H9 (cell line): ENCODE data around the gene FEM1B. TPM values are rescaled to one million over a fixed set of nuclear protein-coding genes. Genes with fewer than 3 reads are reported as not detected.
A peak's percentile ranks its signal among the peaks of the same experiment; 100 is the strongest.

Experiments
- DNase-seq: peaks from one replicate; pipeline ENCODE4 v3.0.0-alpha.2; 2017
- H2AFZ ChIP-seq: one replicate; pipeline ENCODE4 v1.6.1; 2013; ENCODE audit warnings: mild to moderate bottlenecking, low read length, control low read depth, moderate library complexity
- H2AK5ac ChIP-seq: 2 replicates; pipeline ENCODE4 v1.6.1; 2013; ENCODE audit warnings: low read length, control low read depth, mixed read lengths; ENCODE audit not compliant: insufficient read length
- H2BK120ac ChIP-seq: one replicate; pipeline ENCODE4 v1.6.1; 2013; ENCODE audit warnings: low read depth, mild to moderate bottlenecking, low read length, control low read depth, inconsistent platforms; ENCODE audit not compliant: poor library complexity, severe bottlenecking
- H2BK12ac ChIP-seq: 2 replicates; pipeline ENCODE4 v1.6.1; 2013; ENCODE audit warnings: low read length, control low read depth, mixed read lengths, low read depth; ENCODE audit not compliant: insufficient read length
- H2BK15ac ChIP-seq: 2 replicates; pipeline ENCODE4 v1.6.1; 2013; ENCODE audit warnings: low read depth, low read length, control low read depth
- H2BK20ac ChIP-seq: one replicate; pipeline ENCODE4 v1.6.1; 2013; ENCODE audit warnings: low read depth, mild to moderate bottlenecking, low read length, control low read depth, inconsistent platforms; ENCODE audit not compliant: poor library complexity, severe bottlenecking
- H2BK5ac ChIP-seq: 2 replicates; pipeline ENCODE4 v1.6.1; 2013; ENCODE audit warnings: low read length, control low read depth, mixed read lengths; ENCODE audit not compliant: insufficient read length
- H3K14ac ChIP-seq: 2 replicates; pipeline ENCODE4 v1.6.1; 2013; ENCODE audit warnings: low read length, control low read depth; ENCODE audit not compliant: insufficient read depth
- H3K18ac ChIP-seq: 2 replicates; pipeline ENCODE4 v1.6.1; 2013; ENCODE audit warnings: low read depth, mild to moderate bottlenecking, mixed read lengths, low read length, control low read depth; ENCODE audit not compliant: insufficient read length
- H3K23ac ChIP-seq: 2 replicates; pipeline ENCODE4 v1.6.1; 2013; ENCODE audit warnings: low read length, control low read depth, mixed read lengths, low read depth; ENCODE audit not compliant: insufficient read length
- H3K23me2 ChIP-seq: 2 replicates; pipeline ENCODE4 v1.6.1; 2013; ENCODE audit warnings: low read depth, mild to moderate bottlenecking, mixed read lengths, low read length, control low read depth; ENCODE audit not compliant: insufficient read length, poor library complexity, severe bottlenecking
- H3K27ac ChIP-seq: 2 replicates; pipeline ENCODE4 v1.5.1; 2013; ENCODE audit warnings: low read length, control low read depth, mixed read lengths, low read depth; ENCODE audit not compliant: insufficient read length
- H3K27me3 ChIP-seq: 2 replicates; pipeline ENCODE4 v1.6.1; 2013; ENCODE audit warnings: low read length, control low read depth, inconsistent platforms; ENCODE audit not compliant: insufficient read depth
- H3K4ac ChIP-seq: 2 replicates; pipeline ENCODE4 v1.6.1; 2013; ENCODE audit warnings: low read depth, mild to moderate bottlenecking, control low read depth, inconsistent platforms, low read length, moderate library complexity
- H3K4me1 ChIP-seq: 2 replicates; pipeline ENCODE4 v1.6.1; 2013; ENCODE audit warnings: low read length, control low read depth, inconsistent platforms; ENCODE audit not compliant: insufficient read depth
- H3K4me2 ChIP-seq: 2 replicates; pipeline ENCODE4 v1.6.1; 2013; ENCODE audit warnings: low read length, control low read depth, mixed read lengths; ENCODE audit not compliant: insufficient read length, insufficient read depth
- H3K56ac ChIP-seq: 2 replicates; pipeline ENCODE4 v1.6.1; 2013; ENCODE audit warnings: low read depth, mild to moderate bottlenecking, mixed read lengths, low read length, control low read depth; ENCODE audit not compliant: insufficient read length
- H3K79me1 ChIP-seq: 2 replicates; pipeline ENCODE4 v1.6.1; 2013; ENCODE audit warnings: low read depth, mild to moderate bottlenecking, moderate library complexity, low read length, control low read depth, inconsistent platforms; ENCODE audit not compliant: insufficient read depth, poor library complexity, severe bottlenecking
- H3K79me2 ChIP-seq: 2 replicates; pipeline ENCODE4 v1.6.1; 2013; ENCODE audit warnings: low read length, control low read depth, inconsistent platforms; ENCODE audit not compliant: insufficient read depth
- H3K9ac ChIP-seq: 2 replicates; pipeline ENCODE4 v1.6.1; 2013; ENCODE audit warnings: low read length, control low read depth, mixed read lengths; ENCODE audit not compliant: insufficient read length; ENCODE audit errors: extremely low read depth
- H3K9me3 ChIP-seq: one replicate; pipeline ENCODE4 v1.6.1; 2013; ENCODE audit warnings: low read depth, low read length, inconsistent platforms; ENCODE audit not compliant: control insufficient read depth
- H3T11ph ChIP-seq: one replicate; pipeline ENCODE4 v1.6.1; 2013; ENCODE audit warnings: mild to moderate bottlenecking, low read length, control low read depth, inconsistent platforms
- H4K20me1 ChIP-seq: one replicate; pipeline ENCODE4 v1.6.1; 2013; ENCODE audit not compliant: control insufficient read depth, insufficient read length, insufficient read depth
- H4K5ac ChIP-seq: 2 replicates; pipeline ENCODE4 v1.6.1; 2013; ENCODE audit warnings: low read depth, mild to moderate bottlenecking, mixed read lengths, low read length, control low read depth; ENCODE audit not compliant: insufficient read length
- H4K8ac ChIP-seq: replicated peaks from 2 replicates; pipeline ENCODE4 v1.6.1; 2013; ENCODE audit warnings: low read length, control low read depth, mixed read lengths, low read depth; ENCODE audit not compliant: insufficient read length
- H4K91ac ChIP-seq: 2 replicates; pipeline ENCODE4 v1.6.1; 2013; ENCODE audit warnings: low read depth, mild to moderate bottlenecking, moderate library complexity, mixed read lengths, low read length, control low read depth; ENCODE audit not compliant: insufficient read length
- H3K27ac Mint-ChIP-seq, 3 experiments: 2 replicates in 2 of 3; 3 replicates in 1 of 3; pipeline ENCODE4 v1.8.0; 2020 to 2021; ENCODE audit warnings: mixed read lengths in 3 of 3, mild to moderate bottlenecking in 1 of 3, moderate library complexity in 1 of 3
- H3K27me3 Mint-ChIP-seq: 2 replicates; pipeline ENCODE4 v1.8.0; 2021; ENCODE audit warnings: low read depth, mild to moderate bottlenecking, moderate library complexity, mixed read lengths
- H3K36me3 Mint-ChIP-seq, 3 experiments: 2 replicates in 2 of 3; 3 replicates in 1 of 3; pipeline ENCODE4 v1.8.0; 2020 to 2021; ENCODE audit warnings: low read depth in 3 of 3, mixed read lengths in 3 of 3; ENCODE audit not compliant: insufficient read depth in 1 of 3
- H3K4me1 Mint-ChIP-seq, 2 experiments: 2 replicates each; pipeline ENCODE4 v1.8.0; 2020; ENCODE audit warnings: mixed read lengths in 2 of 2
- H3K4me3 Mint-ChIP-seq, 2 experiments: 2 replicates in 1 of 2; 3 replicates in 1 of 2; pipeline ENCODE4 v1.8.0; 2020 to 2021; ENCODE audit warnings: mild to moderate bottlenecking in 2 of 2, mixed read lengths in 2 of 2, moderate library complexity in 1 of 2
- H3K9me3 Mint-ChIP-seq, 2 experiments: 2 replicates in 1 of 2; 3 replicates in 1 of 2; pipeline ENCODE4 v1.8.0; 2020; ENCODE audit warnings: mild to moderate bottlenecking in 2 of 2, mixed read lengths in 2 of 2, moderate library complexity in 1 of 2
- WGBS: extraction: QIAGEN DNeasy Blood & Tissue Kit; methylation state at CpG from one replicate; pipeline ENCODE4 v1.1.7; 2013; ENCODE audit warnings: missing lambda C conversion rate, low lambda C conversion rate, mixed read lengths; ENCODE audit not compliant: insufficient read length; ENCODE audit errors: extremely low coverage; 5-methylcytosine and 5-hydroxymethylcytosine counted together
- total RNA-seq: library from RNA; stranded (reverse); gene quantifications from 2 replicates; pipeline ENCODE4 v1.2.1, GENCODE V29; 2021
- TF ChIP-seq, protein P1 (sequence below): fragments of 200-600 bp; sonication (generic); conservative IDR thresholded peaks from 3 replicates; pipeline ENCODE4 v1.8.0; 2021; ENCODE audit warnings: antibody characterized with exemption, mild to moderate bottlenecking

The FEM1B gene
- total RNA-seq, 1 experiment from 2014 or later, result 77.9 TPM

GRCh38 chr15:68317281-68318007 lies 39.9 kb downstream of the FEM1B start:
- Histone ChIP-seq H3K4me2 (no peak overlapping the region), H3K79me1 (no peaks in the 10 kb centered on the region), H2AFZ (no peak overlapping the region), H3K4ac (no peak overlapping the region), H2BK12ac (no peak overlapping the region), H4K20me1 (no peaks in the 10 kb centered on the region), H3K9me3 (no peaks in the 10 kb centered on the region), H3K23me2 (no peaks in the 10 kb centered on the region), H3K18ac (no peak overlapping the region), H3K14ac (no peak overlapping the region), H3K27ac (no peak overlapping the region), H2BK15ac (no peak overlapping the region), H3K79me2 (no peaks in the 10 kb centered on the region), H3K27me3 (no peaks in the 10 kb centered on the region), H3K9ac (no peak overlapping the region), H2AK5ac (no peak overlapping the region), H3K23ac (no peak overlapping the region), H3K4me1 (peaks cover 2% of the 10 kb centered on the region; the same call in 1 of the 2 replicates), H3K56ac (no peak overlapping the region), H2BK20ac (no peak overlapping the region), H2BK120ac (no peak overlapping the region), H4K8ac (no peak overlapping the region), H4K91ac (no peak overlapping the region), H2BK5ac (no peak overlapping the region), H3T11ph (no peak overlapping the region), H4K5ac (no peak overlapping the region)
- H3K9me3 Mint-ChIP-seq, result no peaks in the 10 kb centered on the region
- DNase-seq, result peak; percentile 16
- no peaks in the 10 kb centered on the region; a peak in 1 of 7 replicates for H3K36me3 Mint-ChIP-seq
- WGBS, result no CpG with 5 or more reads among the region's 16 CpGs
- TF ChIP-seq, protein P1, sequence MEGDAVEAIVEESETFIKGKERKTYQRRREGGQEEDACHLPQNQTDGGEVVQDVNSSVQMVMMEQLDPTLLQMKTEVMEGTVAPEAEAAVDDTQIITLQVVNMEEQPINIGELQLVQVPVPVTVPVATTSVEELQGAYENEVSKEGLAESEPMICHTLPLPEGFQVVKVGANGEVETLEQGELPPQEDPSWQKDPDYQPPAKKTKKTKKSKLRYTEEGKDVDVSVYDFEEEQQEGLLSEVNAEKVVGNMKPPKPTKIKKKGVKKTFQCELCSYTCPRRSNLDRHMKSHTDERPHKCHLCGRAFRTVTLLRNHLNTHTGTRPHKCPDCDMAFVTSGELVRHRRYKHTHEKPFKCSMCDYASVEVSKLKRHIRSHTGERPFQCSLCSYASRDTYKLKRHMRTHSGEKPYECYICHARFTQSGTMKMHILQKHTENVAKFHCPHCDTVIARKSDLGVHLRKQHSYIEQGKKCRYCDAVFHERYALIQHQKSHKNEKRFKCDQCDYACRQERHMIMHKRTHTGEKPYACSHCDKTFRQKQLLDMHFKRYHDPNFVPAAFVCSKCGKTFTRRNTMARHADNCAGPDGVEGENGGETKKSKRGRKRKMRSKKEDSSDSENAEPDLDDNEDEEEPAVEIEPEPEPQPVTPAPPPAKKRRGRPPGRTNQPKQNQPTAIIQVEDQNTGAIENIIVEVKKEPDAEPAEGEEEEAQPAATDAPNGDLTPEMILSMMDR, result no peak
- H3K4me1 Mint-ChIP-seq, result peaks cover 25 to 41% of the 10 kb centered on the region in 2 experiments
- peaks cover 3% of the 10 kb centered on the region for H3K27me3 Mint-ChIP-seq
- no peak overlapping the region for H3K4me3 Mint-ChIP-seq
- H3K27ac Mint-ChIP-seq, result no peak overlapping the region; a peak in 1 of 7 replicates
